NOMO-1 treated with dmso at 0.1 percent for 144 hours (cell line): ENCODE measurements around the gene TEX9.
"Not testable (repeated sequence)": the region's sequence is repeated elsewhere in the genome, so short reads cannot be mapped to it uniquely, and the experiment has no call there.

Experiments
- DNase-seq: peaks from one replicate; lab custom pipeline; 2025; ENCODE audit not compliant: unreplicated experiment; lab: John Stamatoyannopoulos, UW

The TEX9 gene

DNA sequence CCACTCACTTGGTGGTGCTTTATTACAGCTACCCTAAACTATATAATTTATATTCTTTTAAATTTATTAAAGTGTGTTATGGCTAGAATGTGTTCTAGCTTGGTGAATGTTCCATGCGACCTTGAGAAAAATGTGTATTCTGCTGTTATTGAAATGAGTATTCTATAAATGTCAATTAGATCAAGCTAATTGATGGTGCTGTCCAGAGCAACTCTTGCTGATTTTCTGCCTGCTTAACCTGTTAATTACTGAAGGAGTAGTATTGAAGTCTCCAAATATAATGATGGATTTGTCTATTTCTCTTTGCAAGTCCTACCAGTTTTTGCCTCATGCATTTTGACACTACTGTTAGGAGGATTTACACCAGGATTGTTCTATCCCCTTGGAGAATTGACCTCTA, 3.2 kb upstream of the TEX9 start:
- no peak for DNase-seq

DNA sequence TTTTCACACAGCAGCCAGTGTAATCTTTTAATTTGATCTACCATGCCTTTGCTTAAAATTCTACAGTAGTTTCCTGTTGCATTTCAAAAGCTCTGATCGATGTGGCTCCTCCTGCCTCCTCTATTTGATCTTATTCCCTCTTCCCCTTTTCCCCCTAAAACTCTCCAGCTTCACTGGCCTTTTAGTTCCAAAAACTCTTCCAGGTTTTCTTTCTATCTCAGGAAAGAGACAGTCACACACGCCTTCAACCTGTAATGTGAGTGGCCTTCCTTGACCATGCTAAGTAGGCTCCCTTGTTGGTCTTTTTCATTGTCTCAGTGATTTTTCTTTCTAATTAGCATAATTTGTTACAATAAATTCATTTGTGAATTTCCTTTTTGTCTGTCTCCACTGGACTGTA, 985 bp downstream of the TEX9 start:
- DNase-seq: no peak

GRCh38 chr15:56367156-56367555, 1.9 kb downstream of the TEX9 start:
- DNase-seq: no peak

DNA sequence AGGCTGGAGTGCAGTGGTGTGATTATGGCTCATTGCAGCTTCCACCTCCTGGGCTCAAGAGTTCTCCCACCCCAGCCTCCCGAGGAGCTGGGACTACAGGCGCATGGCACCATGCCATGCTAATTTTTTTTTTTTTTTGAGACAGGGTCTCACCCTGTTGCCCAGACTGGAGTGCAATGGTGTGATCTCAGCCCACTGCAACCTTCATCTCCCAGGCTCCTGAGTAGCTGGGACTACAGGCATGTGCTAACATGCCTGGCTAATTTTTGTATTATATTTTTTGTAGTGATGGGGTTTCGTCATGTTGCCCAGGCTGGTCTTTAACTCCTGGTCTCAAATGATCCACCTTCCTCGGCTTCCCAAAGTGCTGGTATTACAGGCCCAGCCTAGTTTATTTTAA, 4.0 kb downstream of the TEX9 start:
- no peak for DNase-seq

- no peak for DNase-seq
Observed at GRCh38 chr15:56371495-56372147, 6.4 kb downstream of the TEX9 start.

- DNase-seq: not testable (repeated sequence)
Observed at GRCh38 chr15:56374693-56375092, 9.5 kb downstream of the TEX9 start.

DNA sequence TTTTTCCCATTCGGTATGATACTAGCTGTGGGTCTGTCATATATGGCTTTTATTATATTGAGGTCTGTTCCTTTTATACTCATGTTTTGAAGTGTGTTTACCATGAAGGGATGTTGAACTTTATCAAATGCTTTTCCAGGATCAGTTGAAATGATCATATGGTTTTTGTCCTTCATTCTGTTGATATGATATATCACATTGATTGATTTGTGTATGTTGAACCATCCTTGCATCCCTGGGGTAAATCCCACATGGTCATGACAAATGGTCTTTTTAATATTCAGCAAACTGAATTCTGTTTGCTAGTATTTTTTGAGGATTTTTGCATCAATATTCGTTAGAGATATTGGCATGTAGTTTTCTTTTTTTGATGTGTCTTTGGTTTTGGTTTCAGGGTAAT, 12.6 kb downstream of the TEX9 start:
- not testable (repeated sequence) for DNase-seq

- DNase-seq: no peak
Observed at GRCh38 chr15:56383010-56383409, 17.8 kb downstream of the TEX9 start.

DNA sequence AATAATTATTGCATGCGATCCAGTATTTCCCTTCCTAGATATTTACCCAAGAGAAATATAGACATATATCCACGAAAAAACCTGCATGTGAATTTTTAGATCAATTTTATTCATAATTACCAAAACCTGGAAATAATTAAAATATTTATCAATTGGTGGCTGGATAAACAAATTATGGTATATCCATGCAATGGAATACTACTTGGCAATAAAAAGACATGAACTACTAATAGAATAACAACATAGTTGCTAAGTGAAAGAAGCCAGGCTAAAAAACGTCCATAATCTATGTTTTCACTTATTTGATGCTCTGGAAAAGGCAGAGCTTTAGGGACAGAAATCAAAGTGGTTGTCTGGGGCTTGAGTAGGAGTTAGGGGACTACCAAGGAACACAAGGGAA, 20.7 kb downstream of the TEX9 start:
- no peak for DNase-seq

DNA sequence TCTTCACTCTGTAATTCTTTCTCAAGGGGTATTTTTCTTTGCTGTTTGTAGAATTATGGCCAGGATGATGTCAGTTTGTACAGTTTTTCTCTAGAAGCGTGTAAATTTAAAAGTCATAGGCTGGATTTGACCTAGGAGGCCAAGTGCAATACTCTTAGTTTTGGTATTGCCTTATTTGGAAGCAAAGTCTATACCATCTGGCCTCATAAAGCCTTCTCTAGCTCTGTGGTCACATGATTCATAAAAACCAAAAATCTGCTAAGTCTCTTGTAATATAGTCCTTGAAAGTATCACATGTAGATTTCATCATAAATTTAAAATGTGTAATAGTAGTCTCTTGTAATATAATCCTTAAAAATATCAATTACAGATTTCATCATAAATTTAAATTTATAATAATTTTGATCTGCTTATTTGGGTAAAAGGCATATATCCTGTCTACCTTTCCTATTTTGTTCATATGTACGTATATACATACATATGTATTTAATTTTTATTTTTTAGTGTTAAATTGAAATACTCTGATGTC, 25.6 kb downstream of the TEX9 start:
- no peak for DNase-seq

- DNase-seq: no peak
Observed at GRCh38 chr15:56393277-56393676, 28.1 kb downstream of the TEX9 start.

- no peak for DNase-seq
Observed at GRCh38 chr15:56394909-56395308, 29.7 kb downstream of the TEX9 start.

DNA sequence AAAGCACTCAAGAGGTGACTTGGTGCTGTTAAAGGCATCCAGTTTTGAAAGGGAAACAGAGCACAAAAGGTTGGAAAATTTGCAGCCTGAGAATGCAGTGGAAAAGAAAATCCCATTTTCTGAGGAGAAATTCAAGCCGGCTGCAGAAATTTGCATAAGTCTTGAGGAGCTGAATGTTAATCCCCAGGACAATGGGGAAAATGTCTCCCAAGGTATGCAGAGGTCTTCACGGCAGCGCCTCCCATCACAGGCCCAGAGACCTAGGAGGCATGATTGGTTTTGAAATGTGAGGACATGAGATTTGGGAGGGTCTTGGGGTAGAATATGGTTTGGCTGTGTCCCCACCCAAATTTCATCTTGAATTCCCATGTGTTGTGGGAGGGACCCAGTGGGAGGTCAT, 32.1 kb downstream of the TEX9 start:
- not testable (repeated sequence) for DNase-seq

GRCh38 chr15:56399209-56399608, 34.0 kb downstream of the TEX9 start:
- DNase-seq: not testable (repeated sequence)

DNA sequence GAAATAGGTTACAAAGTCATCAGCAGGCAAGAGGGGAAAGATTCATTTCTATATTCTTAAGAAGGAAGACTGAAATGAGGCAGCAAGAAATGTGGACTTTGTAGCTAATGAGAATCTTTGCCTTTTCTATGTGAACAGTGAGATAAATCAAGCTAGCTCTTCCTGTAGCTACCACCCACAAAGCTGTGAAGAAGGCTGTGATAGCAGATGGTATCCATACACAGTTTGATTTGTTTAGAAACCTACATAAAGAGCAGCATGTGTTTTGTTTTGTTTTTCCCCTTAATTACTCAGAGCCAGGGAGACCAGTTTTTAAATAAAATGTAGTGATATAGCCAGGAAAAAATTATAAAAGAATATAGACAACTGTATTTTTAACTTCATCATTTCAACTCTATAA, 45.5 kb downstream of the TEX9 start:
- no peak for DNase-seq

DNA sequence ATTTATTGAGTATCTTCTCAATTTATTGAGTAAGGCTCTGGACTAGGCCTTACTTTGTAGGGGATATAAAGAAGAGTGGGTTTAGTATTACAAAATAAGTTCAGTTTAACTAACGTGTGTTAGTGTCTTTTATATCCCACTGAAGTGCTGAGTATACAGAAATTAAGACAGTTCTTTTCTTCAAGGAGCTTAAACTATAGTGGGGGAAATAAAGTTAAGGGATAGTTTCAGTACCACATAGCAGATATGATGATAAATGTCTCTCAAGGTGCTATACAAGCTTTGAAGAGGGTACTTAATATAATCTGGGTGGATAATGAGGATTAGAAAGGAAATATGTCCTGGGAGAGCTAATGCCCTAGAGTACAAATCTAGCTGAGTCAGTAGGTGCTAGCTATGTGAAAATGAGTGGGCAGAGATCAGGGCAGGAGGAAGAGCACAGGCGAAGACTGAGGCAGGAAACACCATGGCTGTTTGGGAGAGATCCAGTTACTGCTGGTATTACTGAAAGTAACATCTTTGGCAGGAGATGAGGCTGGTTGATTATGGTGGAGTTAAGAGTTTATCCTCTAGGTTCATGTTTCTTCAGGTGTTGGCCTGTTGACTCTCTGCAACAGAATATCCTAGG, 46.0 kb downstream of the TEX9 start:
- DNase-seq: no peak

DNA sequence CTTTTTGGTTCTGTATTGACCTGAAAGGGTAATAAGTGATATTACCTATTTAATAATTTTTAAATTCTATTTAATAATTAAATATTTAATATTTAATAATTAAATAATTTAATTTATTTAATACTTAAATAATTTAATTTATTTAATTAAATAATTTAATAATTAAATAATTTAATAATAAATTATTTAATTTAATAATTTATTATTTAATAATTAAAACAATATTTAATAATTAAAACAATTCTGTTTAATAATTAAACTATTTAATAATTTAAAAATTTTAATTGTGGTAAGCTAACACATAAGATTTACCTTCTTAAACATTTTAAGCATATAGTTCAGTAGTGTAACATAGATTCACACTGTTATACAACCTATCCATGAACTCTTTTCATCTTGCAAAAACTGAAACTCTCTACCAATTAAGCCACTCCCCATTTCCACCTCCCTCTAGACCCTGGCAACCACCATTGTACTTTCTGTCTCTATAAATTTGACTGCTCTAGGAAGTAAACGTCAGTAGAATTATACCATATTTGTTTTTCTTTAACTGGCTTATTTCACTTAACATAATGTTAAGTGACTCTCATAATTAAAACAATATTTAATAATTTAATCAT, 48.0 kb downstream of the TEX9 start:
- DNase-seq: not testable (repeated sequence)

GRCh38 chr15:56425276-56425675, 60.0 kb downstream of the TEX9 start:
- DNase-seq: no peak

- no peak for DNase-seq
Observed at GRCh38 chr15:56425976-56426375, 60.8 kb downstream of the TEX9 start.

DNA sequence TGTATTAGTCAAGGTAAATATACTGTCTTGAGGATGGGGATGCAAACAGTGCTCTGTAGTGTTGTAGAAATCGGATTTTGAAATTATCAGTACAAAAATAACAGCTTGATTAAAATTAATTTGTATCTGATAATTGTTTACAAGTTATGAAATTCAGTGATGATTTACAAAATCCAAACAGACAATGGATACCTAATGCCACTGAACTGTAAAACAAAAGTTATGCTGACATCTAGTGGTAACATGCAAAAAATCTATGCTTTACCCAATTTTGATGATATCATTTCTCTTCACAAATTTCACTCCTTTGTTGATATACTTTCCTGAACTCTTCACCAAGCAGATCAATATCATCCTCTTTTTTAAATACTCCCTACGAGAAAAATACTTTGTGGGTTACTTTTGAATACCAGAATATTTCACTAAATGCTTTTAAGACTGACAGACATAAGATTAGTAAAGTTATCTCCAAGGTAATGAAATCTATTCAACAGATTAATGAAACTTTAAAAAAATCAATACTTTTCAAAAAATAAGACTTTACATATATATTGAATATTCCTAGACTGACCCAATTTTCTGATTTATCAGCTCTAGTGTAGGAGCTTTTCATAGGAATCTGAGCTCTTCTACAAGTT, 63.7 kb downstream of the TEX9 start:
- DNase-seq: no peak

DNA sequence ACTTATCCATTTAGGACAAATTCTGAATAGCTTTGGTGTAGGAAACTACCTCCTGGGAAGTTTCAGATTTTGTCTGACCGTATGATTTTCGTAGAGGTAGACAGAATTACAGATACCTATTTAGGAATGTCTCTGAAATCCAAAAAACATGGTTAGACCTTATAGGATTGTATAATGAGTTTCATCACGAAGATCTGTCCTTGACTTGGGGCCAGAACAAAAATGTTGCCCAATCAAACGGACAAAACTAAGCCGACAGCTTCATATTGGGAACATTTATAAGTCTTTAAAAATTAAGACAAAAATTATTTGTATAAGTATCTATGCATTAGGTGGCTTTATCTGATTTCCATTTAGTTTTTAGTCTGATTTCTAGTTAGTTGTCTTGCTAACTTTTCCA, 67.1 kb downstream of the TEX9 start:
- DNase-seq: no peak

- no peak for DNase-seq
Observed at GRCh38 chr15:56440214-56440770, 75.1 kb downstream of the TEX9 start.
